ENCODE data around the gene NPAT. TPM values are rescaled to one million over a fixed set of nuclear protein-coding genes. Genes with fewer than 3 reads are reported as not detected.
"Not testable (repeated sequence)": the region's sequence is repeated elsewhere in the genome, so short reads cannot be mapped to it uniquely, and the experiment has no call there.

The NPAT gene
- total RNA-seq, 1 experiment from 2014 or later = 16.6 TPM

DNA sequence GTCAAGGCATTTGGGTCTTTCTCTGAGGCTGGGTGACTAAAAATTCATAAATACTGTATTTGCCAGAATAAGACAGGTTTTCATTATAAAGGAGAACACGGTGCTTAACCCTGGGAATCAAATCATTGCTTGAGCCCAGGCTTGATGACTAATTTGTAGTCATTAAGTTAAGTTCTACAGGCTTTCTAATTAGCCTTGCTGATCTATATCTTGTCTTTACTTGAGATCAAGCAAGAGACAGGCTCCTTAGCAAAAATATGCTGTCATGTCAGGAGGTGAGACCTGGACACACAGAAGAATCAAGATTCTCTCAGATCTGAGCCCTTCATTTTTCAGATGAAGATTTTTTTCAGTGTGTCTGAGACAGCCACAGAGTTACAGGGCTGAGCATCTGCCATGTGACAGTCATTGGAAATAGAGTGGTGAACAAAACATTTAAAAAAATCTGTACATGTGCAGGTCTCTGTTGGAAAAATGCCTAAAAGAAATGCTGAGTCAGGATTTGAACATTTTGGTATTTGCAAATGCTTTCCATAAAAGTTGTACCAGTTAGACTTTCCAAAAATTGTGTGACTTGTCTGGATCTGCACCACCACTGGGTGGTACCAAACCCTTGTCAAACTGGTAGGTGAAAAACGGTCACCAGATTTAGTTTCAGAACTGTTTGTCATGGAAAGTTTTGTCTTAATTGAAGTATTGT lies 86.4 kb downstream of the NPAT start:
- Histone ChIP-seq H3K9me3 (ENCODE audit: control insufficient read depth, insufficient read depth, low read depth, low read length) (no peaks in the 10 kb centered on the region), H3K27ac (ENCODE audit: low read length) (no peak overlapping the region), H3K4me3 (ENCODE audit: low read depth in 2 of 2, low read length in 2 of 2) (no peak overlapping the region), H3K36me3 (ENCODE audit: control insufficient read depth, insufficient read depth, low read length) (peaks cover 12% of the 10 kb centered on the region), H3K27me3 (ENCODE audit: control insufficient read depth, insufficient read depth, low read length) (no peaks in the 10 kb centered on the region), H3K4me1 (ENCODE audit: control insufficient read depth, insufficient read depth, low read length) (0 out of 2 replicates have a peak, but pooled peaks cover 3% of the 10 kb centered on the region)
- no peak for DNase-seq (ENCODE audit: low read depth, low spot score)
- ATAC-seq = no peak
- POLR2A ChIA-PET = no interaction called here
- in situ Hi-C loops (cut with HindIII; ENCODE audit: low pct_unique_long_range_greater_than_20kb, low sequenced_read_pairs) = no loop called here
- BruUV-seq (replicated peaks) = no TSS peak
- intact Hi-C loops (cut with micrococcal nuclease; ENCODE audit: unreplicated experiment) = no loop called here
- CTCF ChIA-PET = no interaction called here
- TF ChIP-seq SIN3A (IDR thresholded peaks at IDR 0.05; ENCODE audit: borderline replicate concordance, insufficient read depth, low read depth, low read length) = no peak
- TF ChIP-seq POLR2AphosphoS5 (IDR thresholded peaks at IDR 0.05; ENCODE audit: low read depth, low read length) = no peak
- TF ChIP-seq TCF7L2 (IDR thresholded peaks at IDR 0.05; ENCODE audit: low read depth, low read length) = no peak
- TF ChIP-seq, protein P1, sequence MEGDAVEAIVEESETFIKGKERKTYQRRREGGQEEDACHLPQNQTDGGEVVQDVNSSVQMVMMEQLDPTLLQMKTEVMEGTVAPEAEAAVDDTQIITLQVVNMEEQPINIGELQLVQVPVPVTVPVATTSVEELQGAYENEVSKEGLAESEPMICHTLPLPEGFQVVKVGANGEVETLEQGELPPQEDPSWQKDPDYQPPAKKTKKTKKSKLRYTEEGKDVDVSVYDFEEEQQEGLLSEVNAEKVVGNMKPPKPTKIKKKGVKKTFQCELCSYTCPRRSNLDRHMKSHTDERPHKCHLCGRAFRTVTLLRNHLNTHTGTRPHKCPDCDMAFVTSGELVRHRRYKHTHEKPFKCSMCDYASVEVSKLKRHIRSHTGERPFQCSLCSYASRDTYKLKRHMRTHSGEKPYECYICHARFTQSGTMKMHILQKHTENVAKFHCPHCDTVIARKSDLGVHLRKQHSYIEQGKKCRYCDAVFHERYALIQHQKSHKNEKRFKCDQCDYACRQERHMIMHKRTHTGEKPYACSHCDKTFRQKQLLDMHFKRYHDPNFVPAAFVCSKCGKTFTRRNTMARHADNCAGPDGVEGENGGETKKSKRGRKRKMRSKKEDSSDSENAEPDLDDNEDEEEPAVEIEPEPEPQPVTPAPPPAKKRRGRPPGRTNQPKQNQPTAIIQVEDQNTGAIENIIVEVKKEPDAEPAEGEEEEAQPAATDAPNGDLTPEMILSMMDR (IDR thresholded peaks at IDR 0.05) = no peak
- no peak for TF ChIP-seq REST (IDR thresholded peaks at IDR 0.05; ENCODE audit: insufficient read depth in 1 of 2, low read depth in 2 of 2, low read length in 1 of 2)

DNA sequence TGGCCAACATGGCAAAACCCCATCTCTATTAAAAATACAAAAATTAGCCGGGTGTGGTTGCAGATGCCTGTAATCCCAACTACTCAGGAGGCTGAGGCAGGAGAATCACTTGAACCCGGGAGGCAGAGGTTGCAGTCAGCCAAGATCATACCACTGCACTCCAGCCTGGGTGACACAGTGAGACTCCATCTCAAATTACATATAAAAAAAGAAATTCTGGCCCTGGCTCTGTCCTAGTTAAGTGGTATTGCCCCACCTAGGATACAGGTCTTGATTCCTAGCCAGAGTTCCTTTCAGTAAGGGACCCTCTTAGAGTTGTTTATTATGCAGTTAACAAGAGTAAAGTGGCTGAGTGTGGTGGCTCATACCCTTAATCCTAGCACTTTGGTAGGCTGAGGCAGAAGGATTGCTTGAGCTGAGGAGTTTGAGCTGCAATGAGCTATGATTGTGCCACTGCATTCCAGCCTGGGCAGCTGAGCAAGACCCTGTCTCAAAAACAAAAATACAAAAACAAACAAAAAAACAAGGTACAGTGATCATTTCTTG lies 89.4 kb downstream of the NPAT start:
- H3K4me1 ChIP-seq (ENCODE audit: control insufficient read depth, insufficient read depth, low read length); DNase-seq (ENCODE audit: low read depth, low spot score); CTCF ChIA-PET; H3K4me3 ChIP-seq (ENCODE audit: low read depth in 2 of 2, low read length in 2 of 2); BruUV-seq (replicated peaks); H3K9me3 ChIP-seq (ENCODE audit: control insufficient read depth, insufficient read depth, low read depth, low read length); H3K27ac ChIP-seq (ENCODE audit: low read length); H3K27me3 ChIP-seq (ENCODE audit: control insufficient read depth, insufficient read depth, low read length); POLR2A ChIA-PET; ATAC-seq; intact Hi-C loops (cut with micrococcal nuclease; ENCODE audit: unreplicated experiment); in situ Hi-C loops (cut with HindIII; ENCODE audit: low pct_unique_long_range_greater_than_20kb, low sequenced_read_pairs): not testable (repeated sequence)
- H3K36me3 ChIP-seq (ENCODE audit: control insufficient read depth, insufficient read depth, low read length) = peaks cover 12% of the 10 kb centered on the region

DNA sequence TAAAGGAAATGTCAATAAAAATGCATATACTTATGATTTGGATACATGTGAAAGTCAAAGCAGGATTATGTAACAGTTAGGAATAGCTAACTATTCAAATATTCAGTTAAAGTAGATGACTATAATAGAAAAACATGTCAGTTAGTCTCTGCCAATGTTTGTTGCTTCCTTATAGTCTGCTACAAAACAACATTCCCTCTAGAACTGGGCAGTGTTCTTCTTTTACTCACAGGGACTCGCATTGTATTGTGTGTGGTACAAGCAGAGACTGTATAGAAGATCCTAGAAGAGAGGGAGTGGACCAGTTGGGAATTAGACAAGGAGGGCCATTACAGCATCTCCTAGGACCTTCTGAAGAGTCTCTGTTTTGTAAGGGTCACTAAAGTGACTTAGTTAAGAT lies 90.4 kb downstream of the NPAT start:
- in situ Hi-C loops (cut with HindIII; ENCODE audit: low pct_unique_long_range_greater_than_20kb, low sequenced_read_pairs) = no loop called here
- POLR2A ChIA-PET = interaction anchor here (0.5 to 0.6 kb wide), 2 partner anchors 19 to 172 kb away, joined by 7 to 8 read pairs; no protein-coding TSS in a partner anchor
- BruUV-seq (replicated peaks) = no TSS peak
- Histone ChIP-seq H3K4me3 (ENCODE audit: low read depth in 2 of 2, low read length in 2 of 2) (no peak overlapping the region), H3K4me1 (ENCODE audit: control insufficient read depth, insufficient read depth, low read length) (0 out of 2 replicates have a peak, but pooled peaks cover 3% of the 10 kb centered on the region), H3K36me3 (ENCODE audit: control insufficient read depth, insufficient read depth, low read length) (peaks cover 12% of the 10 kb centered on the region), H3K27me3 (ENCODE audit: control insufficient read depth, insufficient read depth, low read length) (no peaks in the 10 kb centered on the region), H3K27ac (ENCODE audit: low read length) (no peak overlapping the region), H3K9me3 (ENCODE audit: control insufficient read depth, insufficient read depth, low read depth, low read length) (no peaks in the 10 kb centered on the region)
- DNase-seq (ENCODE audit: low read depth, low spot score) = no peak
- ATAC-seq = no peak
- intact Hi-C loops (cut with micrococcal nuclease; ENCODE audit: unreplicated experiment) = no loop called here
- no peak for TF ChIP-seq TCF7L2 (IDR thresholded peaks at IDR 0.05; ENCODE audit: low read depth, low read length)
- TF ChIP-seq, protein P1 (IDR thresholded peaks at IDR 0.05) = no peak
- TF ChIP-seq POLR2AphosphoS5 (IDR thresholded peaks at IDR 0.05; ENCODE audit: low read depth, low read length) = no peak
- TF ChIP-seq SIN3A (IDR thresholded peaks at IDR 0.05; ENCODE audit: borderline replicate concordance, insufficient read depth, low read depth, low read length) = no peak
- TF ChIP-seq REST (IDR thresholded peaks at IDR 0.05; ENCODE audit: insufficient read depth in 1 of 2, low read depth in 2 of 2, low read length in 1 of 2) = no peak
- CTCF ChIA-PET = no interaction called here

All from Panc1 (cell line).